ENCODE data around the gene MAL.

The MAL gene

DNA sequence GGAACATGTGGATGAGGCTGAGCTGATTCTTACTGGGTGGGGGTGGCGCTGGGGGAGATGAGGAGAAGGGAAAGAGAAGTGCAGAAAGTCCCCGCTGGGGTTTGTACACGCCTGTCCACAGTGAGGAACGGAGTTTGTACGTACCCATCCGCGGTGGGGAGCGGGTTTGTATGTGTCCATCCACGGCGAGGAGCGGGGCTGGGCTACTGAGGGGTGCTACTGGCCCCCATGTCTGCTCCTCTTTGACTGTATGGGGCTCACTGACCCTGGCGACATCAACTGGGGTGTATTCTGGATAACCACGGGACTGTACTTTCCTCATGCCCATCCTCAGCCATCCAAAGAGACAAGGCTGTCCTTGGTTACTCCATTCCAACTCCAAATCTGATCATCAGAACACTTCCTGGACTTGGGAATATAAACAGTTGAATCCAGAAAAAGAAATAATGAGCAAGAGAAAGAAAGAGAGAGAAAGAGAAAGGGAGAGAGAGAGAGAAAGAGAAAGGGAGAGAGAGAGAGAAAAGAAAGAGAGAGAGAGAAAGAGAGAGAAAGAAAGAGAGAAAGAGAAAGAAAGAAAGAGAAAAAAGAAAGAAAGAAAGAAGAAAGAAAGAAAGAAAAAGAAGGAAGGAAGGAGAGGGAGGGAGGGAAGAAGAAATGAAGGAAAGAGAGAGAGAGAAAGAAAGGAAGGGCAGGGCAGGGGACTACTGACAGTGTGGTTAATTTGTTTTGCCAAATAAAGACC is 21.0 kb downstream of the MAL start:
- no peaks in the 10 kb centered on the region for H3K36me3 ChIP-seq (ENCODE audit: insufficient read depth, low read length)
- H2AFZ ChIP-seq (ENCODE audit: low read depth, low read length) = no peak overlapping the region
- H3K27me3 ChIP-seq (ENCODE audit: insufficient read depth, low read length) = peaks cover 17% of the 10 kb centered on the region
- no peaks in the 10 kb centered on the region for H3K4me1 ChIP-seq (ENCODE audit: insufficient read depth, low read length)
- no peaks in the 10 kb centered on the region for H3K9me3 ChIP-seq (ENCODE audit: low read length)
- no peak overlapping the region for H3K4me3 ChIP-seq (ENCODE audit: low read length)

DNA sequence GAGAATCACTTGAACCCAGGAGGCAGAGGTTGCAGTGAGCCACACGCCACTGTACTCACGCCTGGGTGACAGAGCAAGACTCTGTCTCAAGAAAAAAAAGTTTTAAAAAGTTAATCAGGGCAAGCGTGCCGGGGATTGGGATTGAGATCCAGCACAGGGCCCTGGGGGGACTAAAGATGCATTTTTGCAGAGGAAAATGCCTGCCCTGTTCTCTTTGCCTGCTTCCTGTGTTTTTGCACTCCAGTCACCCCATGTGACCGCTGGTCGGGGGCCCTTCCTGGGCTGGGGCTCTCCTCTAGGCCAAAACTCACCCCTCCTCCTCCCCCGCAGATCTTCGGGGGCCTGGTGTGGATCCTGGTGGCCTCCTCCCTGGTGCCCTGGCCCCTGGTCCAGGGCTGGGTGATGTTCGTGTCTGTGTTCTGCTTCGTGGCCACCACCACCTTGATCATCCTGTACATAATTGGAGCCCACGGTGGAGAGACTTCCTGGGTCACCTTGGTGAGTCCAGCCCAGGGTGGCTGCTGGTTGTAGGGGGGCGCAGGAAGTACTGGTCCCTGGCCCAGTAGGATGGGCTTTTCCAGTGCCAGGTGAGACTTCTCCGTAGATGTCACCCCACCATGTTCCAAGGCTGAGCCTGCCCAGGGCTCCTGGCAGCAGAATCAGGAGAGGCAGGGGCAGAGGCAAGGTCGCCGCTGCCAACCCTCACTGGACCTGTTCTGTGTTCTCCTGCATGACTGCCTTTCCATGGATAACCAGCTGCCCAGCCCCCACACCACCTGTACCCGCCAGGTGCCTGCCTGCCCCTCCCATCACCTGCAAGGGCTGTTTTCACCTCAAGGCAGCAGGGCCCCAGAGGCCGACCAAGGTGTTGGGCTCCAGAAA is 22.4 kb downstream of the MAL start:
- Histone ChIP-seq H2AFZ (ENCODE audit: low read depth, low read length) (no peak overlapping the region), H3K9me3 (ENCODE audit: low read length) (no peaks in the 10 kb centered on the region), H3K4me1 (ENCODE audit: insufficient read depth, low read length) (no peaks in the 10 kb centered on the region), H3K4me3 (ENCODE audit: low read length) (no peak overlapping the region), H3K27me3 (ENCODE audit: insufficient read depth, low read length) (peaks cover 14% of the 10 kb centered on the region), H3K36me3 (ENCODE audit: insufficient read depth, low read length) (no peaks in the 10 kb centered on the region)

DNA sequence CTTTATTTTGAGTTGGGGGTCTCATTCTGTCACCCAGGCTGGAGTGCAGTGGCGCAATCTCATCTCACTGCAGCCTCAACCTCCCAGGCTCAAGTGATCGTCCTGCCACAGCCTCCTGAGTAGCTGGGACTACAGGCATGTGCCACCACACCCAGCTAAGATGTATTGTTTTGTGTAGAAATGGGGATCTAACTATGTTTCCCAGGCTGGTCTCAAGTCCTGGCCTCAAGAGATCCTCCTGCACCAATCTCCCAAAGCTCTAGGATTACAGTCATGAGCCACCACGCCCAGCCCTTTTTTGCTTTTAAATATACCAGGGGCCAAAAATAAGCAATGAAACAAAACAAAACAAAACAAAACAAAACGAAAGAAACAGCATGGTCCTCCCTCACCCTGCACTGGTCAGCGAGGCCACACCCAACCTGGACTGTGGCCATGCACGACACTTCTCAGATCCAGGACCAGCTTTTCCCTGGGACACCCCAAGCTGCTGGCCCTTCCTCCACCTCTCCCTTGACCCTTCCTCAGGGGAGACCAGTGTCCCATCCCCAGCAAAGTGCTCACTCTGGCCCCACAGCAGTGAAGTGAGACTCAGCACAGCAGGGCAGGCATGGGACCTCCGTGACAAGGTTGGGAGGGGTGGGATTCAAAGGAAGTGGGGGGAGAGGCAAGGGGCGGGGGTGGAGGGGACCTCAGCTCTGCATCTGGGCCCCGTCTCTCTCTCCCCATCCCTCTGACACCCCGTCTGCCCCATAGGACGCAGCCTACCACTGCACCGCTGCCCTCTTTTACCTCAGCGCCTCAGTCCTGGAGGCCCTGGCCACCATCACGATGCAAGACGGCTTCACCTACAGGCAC is 23.5 kb downstream of the MAL start:
- Histone ChIP-seq H3K36me3 (ENCODE audit: insufficient read depth, low read length) (no peaks in the 10 kb centered on the region), H3K27me3 (ENCODE audit: insufficient read depth, low read length) (peaks cover 3% of the 10 kb centered on the region), H2AFZ (ENCODE audit: low read depth, low read length) (no peak overlapping the region), H3K4me3 (ENCODE audit: low read length) (no peak overlapping the region), H3K4me1 (ENCODE audit: insufficient read depth, low read length) (no peaks in the 10 kb centered on the region), H3K9me3 (ENCODE audit: low read length) (no peaks in the 10 kb centered on the region)

DNA sequence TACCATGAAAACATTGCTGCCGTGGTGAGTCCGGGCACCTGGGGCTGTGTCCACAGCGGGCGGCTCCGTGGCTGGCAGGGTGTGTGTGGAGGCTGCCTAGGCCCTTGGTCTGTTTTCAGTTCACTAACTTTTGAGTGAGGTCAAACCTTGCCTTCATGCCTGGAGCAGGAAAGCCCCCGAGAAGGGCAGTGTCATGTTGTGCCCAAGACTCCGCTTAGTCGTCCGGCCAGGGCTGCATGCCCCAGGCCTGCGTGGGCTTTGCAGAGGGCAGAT is 24.1 kb downstream of the MAL start:
- no peaks in the 10 kb centered on the region for H3K9me3 ChIP-seq (ENCODE audit: low read length)
- H3K36me3 ChIP-seq (ENCODE audit: insufficient read depth, low read length) = no peaks in the 10 kb centered on the region
- no peak overlapping the region for H3K4me3 ChIP-seq (ENCODE audit: low read length)
- no peak overlapping the region for H2AFZ ChIP-seq (ENCODE audit: low read depth, low read length)
- no peaks in the 10 kb centered on the region for H3K4me1 ChIP-seq (ENCODE audit: insufficient read depth, low read length)
- H3K27me3 ChIP-seq (ENCODE audit: insufficient read depth, low read length) = peaks cover 4% of the 10 kb centered on the region

DNA sequence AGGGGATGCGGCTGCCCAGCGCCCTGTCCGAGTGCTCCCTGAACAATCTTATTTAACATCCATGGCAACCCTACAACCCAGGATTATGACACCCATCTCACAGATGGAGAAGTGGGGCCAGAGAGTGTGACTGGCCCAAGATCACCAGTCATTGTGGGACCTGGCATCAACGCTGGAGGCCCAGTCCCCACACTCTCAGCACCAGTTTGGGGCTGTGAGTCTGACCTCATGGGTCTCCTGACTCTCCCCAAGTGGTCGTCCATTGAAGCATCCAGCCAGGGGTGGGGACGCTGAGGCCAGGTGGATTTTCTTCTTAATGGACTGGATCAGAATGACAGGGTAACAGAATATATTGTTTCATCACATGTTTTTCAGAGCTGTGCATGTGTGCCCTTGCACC is 24.5 kb downstream of the MAL start:
- no peaks in the 10 kb centered on the region for H3K4me1 ChIP-seq (ENCODE audit: insufficient read depth, low read length)
- peaks cover 4% of the 10 kb centered on the region for H3K27me3 ChIP-seq (ENCODE audit: insufficient read depth, low read length)
- no peaks in the 10 kb centered on the region for H3K9me3 ChIP-seq (ENCODE audit: low read length)
- H3K36me3 ChIP-seq (ENCODE audit: insufficient read depth, low read length) = no peaks in the 10 kb centered on the region
- no peak overlapping the region for H3K4me3 ChIP-seq (ENCODE audit: low read length)
- no peak overlapping the region for H2AFZ ChIP-seq (ENCODE audit: low read depth, low read length)

DNA sequence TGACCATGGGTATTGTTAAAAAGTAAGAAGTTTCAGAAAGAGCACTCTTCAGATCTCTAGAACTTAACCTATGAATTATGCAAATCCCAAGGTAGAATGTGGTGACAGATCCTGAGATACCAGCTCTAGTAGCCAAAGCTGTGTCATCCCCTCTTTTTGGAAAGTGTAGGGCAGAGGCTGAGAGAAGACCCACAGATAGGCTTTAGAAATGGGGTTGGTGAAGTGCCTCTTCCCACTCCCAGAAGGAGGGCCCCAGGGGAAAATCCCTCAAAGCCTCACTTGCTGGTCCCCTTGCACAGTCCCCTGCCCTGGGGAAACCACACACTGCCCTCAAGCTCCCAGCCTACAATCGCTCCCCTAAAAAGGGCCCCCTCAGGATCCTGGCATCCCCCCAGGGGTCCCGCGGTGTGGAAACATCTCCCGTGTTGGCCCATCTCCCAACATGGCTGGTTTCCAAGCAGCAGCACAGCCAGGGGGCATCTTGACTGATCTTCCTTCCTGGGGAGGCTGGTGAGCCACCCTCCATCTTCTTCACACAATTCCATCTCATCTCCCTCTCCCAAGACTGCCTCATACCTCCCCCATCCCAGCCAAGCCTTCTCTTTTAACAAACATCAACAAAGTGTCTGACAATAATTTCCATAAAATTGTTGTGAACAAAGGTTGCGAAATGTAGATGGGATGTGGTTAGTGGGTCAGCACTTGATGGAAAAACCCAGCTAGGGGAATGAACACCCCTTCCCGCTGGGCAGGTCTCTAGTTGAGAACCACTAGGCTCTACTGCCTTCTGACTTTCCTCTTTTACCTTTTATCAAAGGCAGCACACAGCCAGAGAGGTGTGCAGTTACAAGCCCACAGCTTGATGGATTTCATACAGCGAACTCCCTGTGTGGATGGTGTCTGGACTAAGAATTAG is 25.1 kb downstream of the MAL start:
- Histone ChIP-seq H3K9me3 (ENCODE audit: low read length) (no peaks in the 10 kb centered on the region), H3K4me3 (ENCODE audit: low read length) (no peak overlapping the region), H3K36me3 (ENCODE audit: insufficient read depth, low read length) (no peaks in the 10 kb centered on the region), H2AFZ (ENCODE audit: low read depth, low read length) (no peak overlapping the region), H3K4me1 (ENCODE audit: insufficient read depth, low read length) (no peaks in the 10 kb centered on the region), H3K27me3 (ENCODE audit: insufficient read depth, low read length) (peaks cover 6% of the 10 kb centered on the region)

DNA sequence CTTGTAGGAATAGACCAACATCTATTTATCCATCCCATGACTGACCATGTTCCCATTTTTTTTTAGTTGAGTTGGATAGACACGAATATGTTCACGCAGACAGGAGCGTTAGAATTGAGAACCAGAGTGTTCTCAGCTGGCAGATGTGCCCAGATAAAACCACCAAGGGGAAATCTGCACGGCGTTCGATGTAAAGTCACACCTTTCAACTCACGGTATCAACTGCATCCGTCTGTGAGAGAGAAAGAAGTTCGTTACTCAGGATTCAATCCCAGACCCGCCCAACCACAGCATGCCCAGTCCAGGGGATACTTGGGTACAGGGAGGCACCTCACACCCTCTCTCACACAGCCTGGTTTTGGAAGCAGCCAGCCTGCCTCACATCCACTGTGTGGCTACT is 26.1 kb downstream of the MAL start:
- H3K4me1 ChIP-seq (ENCODE audit: insufficient read depth, low read length) = peaks cover 1% of the 10 kb centered on the region
- no peak overlapping the region for H3K4me3 ChIP-seq (ENCODE audit: low read length)
- no peak overlapping the region for H2AFZ ChIP-seq (ENCODE audit: low read depth, low read length)
- peaks cover 13% of the 10 kb centered on the region for H3K27me3 ChIP-seq (ENCODE audit: insufficient read depth, low read length)
- H3K9me3 ChIP-seq (ENCODE audit: low read length) = no peaks in the 10 kb centered on the region
- no peaks in the 10 kb centered on the region for H3K36me3 ChIP-seq (ENCODE audit: insufficient read depth, low read length)

DNA sequence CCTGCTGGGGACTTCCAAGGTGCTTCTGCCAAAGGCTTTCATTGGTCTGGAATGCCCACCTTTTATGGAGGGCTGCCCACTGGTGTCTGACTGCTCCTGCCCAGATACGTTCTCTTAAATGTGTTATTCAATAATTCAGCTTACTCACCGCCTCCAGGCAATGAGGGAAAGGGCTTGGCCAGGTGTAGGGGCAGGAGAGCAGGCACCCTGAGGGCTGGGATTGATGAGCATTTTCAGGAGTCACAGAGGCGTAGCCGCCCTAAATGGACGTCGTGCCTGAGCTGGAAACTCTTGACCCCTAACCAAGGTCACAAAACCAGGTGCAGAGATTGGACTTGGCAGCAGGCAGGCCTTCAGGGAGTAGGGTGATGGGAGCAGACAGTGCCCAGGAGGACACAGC is 26.8 kb downstream of the MAL start:
- H3K4me1 ChIP-seq (ENCODE audit: insufficient read depth, low read length) = peaks cover 7% of the 10 kb centered on the region
- H2AFZ ChIP-seq (ENCODE audit: low read depth, low read length) = no peak overlapping the region
- H3K4me3 ChIP-seq (ENCODE audit: low read length) = no peak overlapping the region
- no peaks in the 10 kb centered on the region for H3K9me3 ChIP-seq (ENCODE audit: low read length)
- no peaks in the 10 kb centered on the region for H3K36me3 ChIP-seq (ENCODE audit: insufficient read depth, low read length)
- H3K27me3 ChIP-seq (ENCODE audit: insufficient read depth, low read length) = peaks cover 13% of the 10 kb centered on the region

DNA sequence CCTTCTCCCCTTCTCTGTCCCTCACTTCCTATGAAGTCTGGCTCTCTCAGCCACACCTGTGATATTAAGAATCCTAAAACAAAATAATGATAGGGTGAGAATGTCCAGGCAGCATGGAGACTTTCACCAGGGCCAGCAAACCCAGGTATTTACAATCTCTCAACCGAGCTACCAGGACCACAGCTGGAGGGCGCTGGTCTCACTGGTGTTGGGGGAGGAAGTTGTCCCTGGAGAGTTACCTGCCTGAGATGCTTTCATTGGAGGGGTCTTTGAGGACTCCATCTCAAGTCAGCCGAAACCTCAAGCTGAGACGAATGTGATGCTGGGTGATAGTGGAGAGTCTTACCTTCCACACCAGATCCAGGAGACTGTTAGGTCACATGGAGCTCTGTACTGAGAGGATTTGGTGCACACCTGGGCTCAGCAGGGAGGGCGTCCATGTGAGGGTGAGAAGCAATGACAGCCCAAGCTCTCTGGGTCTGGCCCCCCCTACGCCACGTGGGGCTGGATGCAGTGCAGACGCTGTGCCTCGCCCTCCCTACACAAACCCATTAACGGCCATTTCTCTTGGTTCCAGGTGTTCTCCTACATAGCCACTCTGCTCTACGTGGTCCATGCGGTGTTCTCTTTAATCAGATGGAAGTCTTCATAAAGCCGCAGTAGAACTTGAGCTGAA is 27.4 kb downstream of the MAL start:
- Histone ChIP-seq H3K36me3 (ENCODE audit: insufficient read depth, low read length) (no peaks in the 10 kb centered on the region), H3K9me3 (ENCODE audit: low read length) (no peaks in the 10 kb centered on the region), H3K27me3 (ENCODE audit: insufficient read depth, low read length) (peaks cover 13% of the 10 kb centered on the region), H3K4me3 (ENCODE audit: low read length) (no peak overlapping the region), H2AFZ (ENCODE audit: low read depth, low read length) (no peak overlapping the region), H3K4me1 (ENCODE audit: insufficient read depth, low read length) (peaks cover 13% of the 10 kb centered on the region)

DNA sequence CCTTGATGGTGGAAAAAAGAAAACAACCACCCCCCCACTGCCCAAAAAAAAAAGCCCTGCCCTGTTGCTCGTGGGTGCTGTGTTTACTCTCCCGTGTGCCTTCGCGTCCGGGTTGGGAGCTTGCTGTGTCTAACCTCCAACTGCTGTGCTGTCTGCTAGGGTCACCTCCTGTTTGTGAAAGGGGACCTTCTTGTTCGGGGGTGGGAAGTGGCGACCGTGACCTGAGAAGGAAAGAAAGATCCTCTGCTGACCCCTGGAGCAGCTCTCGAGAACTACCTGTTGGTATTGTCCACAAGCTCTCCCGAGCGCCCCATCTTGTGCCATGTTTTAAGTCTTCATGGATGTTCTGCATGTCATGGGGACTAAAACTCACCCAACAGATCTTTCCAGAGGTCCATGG is 28.0 kb downstream of the MAL start:
- H3K9me3 ChIP-seq (ENCODE audit: low read length) = no peaks in the 10 kb centered on the region
- H2AFZ ChIP-seq (ENCODE audit: low read depth, low read length) = no peak overlapping the region
- H3K4me1 ChIP-seq (ENCODE audit: insufficient read depth, low read length) = peaks cover 13% of the 10 kb centered on the region
- no peak overlapping the region for H3K4me3 ChIP-seq (ENCODE audit: low read length)
- H3K36me3 ChIP-seq (ENCODE audit: insufficient read depth, low read length) = no peaks in the 10 kb centered on the region
- H3K27me3 ChIP-seq (ENCODE audit: insufficient read depth, low read length) = peaks cover 13% of the 10 kb centered on the region

DNA sequence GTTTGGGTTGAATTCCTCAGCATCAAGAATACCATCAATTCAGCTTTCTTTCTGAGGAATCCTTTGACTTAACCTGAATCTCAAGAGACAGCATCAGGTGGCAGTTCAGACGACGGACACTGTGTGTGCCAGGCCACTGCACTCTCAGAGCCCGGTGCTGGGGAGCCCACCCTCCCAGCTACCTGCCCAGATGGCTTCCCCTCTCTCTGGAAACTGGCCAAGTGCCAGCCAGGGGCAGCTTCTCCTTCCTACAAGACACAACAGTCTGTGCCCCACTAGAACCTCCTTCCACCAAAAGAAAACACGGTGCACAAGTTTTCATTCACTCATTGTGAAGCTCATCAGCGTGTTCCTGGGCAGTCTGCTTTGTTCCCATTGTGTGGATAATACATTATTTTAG is 28.5 kb downstream of the MAL start:
- no peak overlapping the region for H2AFZ ChIP-seq (ENCODE audit: low read depth, low read length)
- H3K9me3 ChIP-seq (ENCODE audit: low read length) = no peaks in the 10 kb centered on the region
- no peaks in the 10 kb centered on the region for H3K36me3 ChIP-seq (ENCODE audit: insufficient read depth, low read length)
- H3K4me3 ChIP-seq (ENCODE audit: low read length) = no peak overlapping the region
- H3K27me3 ChIP-seq (ENCODE audit: insufficient read depth, low read length) = peaks cover 13% of the 10 kb centered on the region
- peaks cover 13% of the 10 kb centered on the region for H3K4me1 ChIP-seq (ENCODE audit: insufficient read depth, low read length)

DNA sequence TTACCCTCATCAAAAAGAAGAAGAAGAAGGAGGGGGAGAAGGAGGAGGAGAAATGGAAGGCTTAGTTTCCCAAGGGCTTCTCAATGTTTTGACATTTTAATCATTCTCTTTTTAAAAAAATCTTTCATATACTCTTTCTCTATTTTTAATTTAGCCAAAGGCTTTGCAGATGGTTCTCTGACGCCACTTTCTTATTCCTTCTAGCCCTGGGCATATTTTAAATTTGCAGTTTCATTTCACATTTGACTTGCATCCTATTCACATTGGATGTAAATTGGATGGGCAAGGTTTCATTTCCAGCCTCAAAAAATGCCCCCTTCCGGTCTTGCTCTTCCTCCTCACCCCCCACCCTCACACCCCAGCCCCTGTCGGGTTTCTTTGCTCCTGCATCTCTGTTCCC is 29.8 kb downstream of the MAL start:
- H3K27me3 ChIP-seq (ENCODE audit: insufficient read depth, low read length) = peaks cover 11% of the 10 kb centered on the region
- peaks cover 13% of the 10 kb centered on the region for H3K4me1 ChIP-seq (ENCODE audit: insufficient read depth, low read length)
- no peak overlapping the region for H2AFZ ChIP-seq (ENCODE audit: low read depth, low read length)
- H3K36me3 ChIP-seq (ENCODE audit: insufficient read depth, low read length) = no peaks in the 10 kb centered on the region
- H3K9me3 ChIP-seq (ENCODE audit: low read length) = no peaks in the 10 kb centered on the region
- H3K4me3 ChIP-seq (ENCODE audit: low read length) = no peak overlapping the region

Measured in neuron (in vitro differentiated cells).